CD14-positive monocyte (primary cell): ENCODE results near the gene STAT3. TPM values are rescaled to one million over a fixed set of nuclear protein-coding genes. Genes with fewer than 3 reads are reported as not detected.
"Not testable (repeated sequence)": the region's sequence is repeated elsewhere in the genome, so short reads cannot be mapped to it uniquely, and the experiment has no call there.

Experiments
- DNase-seq, 3 donors: peaks; one replicate each; pipeline ENCODE4 v3.0.0-alpha.2; 2011 to 2022
- H2AFZ ChIP-seq: 2 replicates; pipeline ENCODE4 v1.6.0; 2012; ENCODE audit warnings: mild to moderate bottlenecking, low read depth, low read length, inconsistent platforms; ENCODE audit not compliant: insufficient read depth, poor library complexity, severe bottlenecking
- H3K27ac ChIP-seq, 2 donors: 1 replicate in 1 of 2; 2 replicates in 1 of 2; pipeline ENCODE4 v1.5.1; 2012 to 2013; ENCODE audit warnings: low read length in 2 of 2, control low read depth in 1 of 2, inconsistent platforms in 1 of 2, low read depth in 1 of 2, mild to moderate bottlenecking in 1 of 2
- H3K27me3 ChIP-seq, 2 donors: one replicate each; pipeline versions ENCODE4 v1.6.0 to v1.6.1; 2011 to 2013; ENCODE audit warnings: low read length in 2 of 2; ENCODE audit not compliant: control insufficient read depth in 2 of 2, insufficient read depth in 2 of 2
- H3K36me3 ChIP-seq, 2 donors: replicated peaks in 1 of 2; 1 replicate in 1 of 2; 2 replicates in 1 of 2; pipeline versions ENCODE4 v1.5.1 to v1.6.1; 2012 to 2013; ENCODE audit warnings: low read length in 2 of 2, control low read depth in 1 of 2, inconsistent platforms in 1 of 2, mild to moderate bottlenecking in 1 of 2; ENCODE audit not compliant: insufficient read depth in 2 of 2, control insufficient read depth in 1 of 2
- H3K4me1 ChIP-seq, 2 donors: 1 replicate in 1 of 2; 2 replicates in 1 of 2; pipeline versions ENCODE4 v1.5.1 to v1.6.1; 2012 to 2013; ENCODE audit warnings: low read length in 2 of 2, control low read depth in 1 of 2, inconsistent platforms in 1 of 2, mild to moderate bottlenecking in 1 of 2, moderate library complexity in 1 of 2; ENCODE audit not compliant: insufficient read depth in 2 of 2, control insufficient read depth in 1 of 2
- H3K4me2 ChIP-seq: replicated peaks from 2 replicates; pipeline ENCODE3; 2012; ENCODE audit warnings: low read length, moderate library complexity, mild to moderate bottlenecking; ENCODE audit not compliant: poor library complexity, severe bottlenecking; ENCODE audit errors: extremely low read depth
- H3K4me3 ChIP-seq, 3 experiments: fragments of 200-600 bp in 1 of 3; sonication (generic) in 1 of 3; replicated peaks in 1 of 3; 1 replicate in 2 of 3; 2 replicates in 1 of 3; pipeline ENCODE4 v1.5.1; 2011 to 2013; ENCODE audit warnings: low read length in 3 of 3, mild to moderate bottlenecking in 3 of 3, control low read depth in 2 of 3, low read depth in 2 of 3, inconsistent platforms in 1 of 3, moderate library complexity in 1 of 3
- H3K79me2 ChIP-seq: 2 replicates; pipeline ENCODE4 v1.6.0; 2012; ENCODE audit warnings: mild to moderate bottlenecking, control low read depth, inconsistent platforms, low read length, moderate library complexity; ENCODE audit not compliant: insufficient read depth
- H3K9ac ChIP-seq: 2 replicates; pipeline ENCODE4 v1.6.0; 2017; ENCODE audit warnings: low read length, mild to moderate bottlenecking; ENCODE audit not compliant: insufficient read depth, poor library complexity, severe bottlenecking
- H3K9me3 ChIP-seq, 2 donors: replicated peaks in 1 of 2; 1 replicate in 1 of 2; 2 replicates in 1 of 2; pipeline versions ENCODE4 v1.5.1 to v1.6.1; 2012 to 2013; ENCODE audit warnings: low read length in 2 of 2, control low read depth in 1 of 2; ENCODE audit not compliant: control insufficient read depth in 1 of 2, insufficient read depth in 1 of 2
- H4K20me1 ChIP-seq: 2 replicates; pipeline ENCODE4 v1.6.0; 2012; ENCODE audit warnings: mild to moderate bottlenecking, low read length, control low read depth, moderate library complexity; ENCODE audit not compliant: insufficient read depth
- H3K27ac Mint-ChIP-seq, 7 donors: one replicate each; pipeline ENCODE4 v1.8.0; 2020; ENCODE audit warnings: mild to moderate bottlenecking in 7 of 7, mixed read lengths in 7 of 7, moderate library complexity in 6 of 7, inconsistent platforms in 2 of 7
- H3K27me3 Mint-ChIP-seq, 3 donors: one replicate each; pipeline ENCODE4 v1.8.0; 2021 to 2022; ENCODE audit warnings: low read depth in 3 of 3, mild to moderate bottlenecking in 3 of 3, mixed read lengths in 3 of 3, moderate library complexity in 3 of 3, inconsistent platforms in 1 of 3
- H3K36me3 Mint-ChIP-seq, 2 donors: one replicate each; pipeline ENCODE4 v1.8.0; 2020; ENCODE audit warnings: mixed read lengths in 2 of 2, inconsistent platforms in 1 of 2, mild to moderate bottlenecking in 1 of 2
- H3K4me1 Mint-ChIP-seq: one replicate; pipeline ENCODE4 v1.8.0; 2020; ENCODE audit warnings: mild to moderate bottlenecking, mixed read lengths
- H3K4me3 Mint-ChIP-seq, 2 donors: one replicate each; pipeline ENCODE4 v1.8.0; 2020; ENCODE audit warnings: mild to moderate bottlenecking in 2 of 2, mixed read lengths in 2 of 2, moderate library complexity in 1 of 2
- H3K9me3 Mint-ChIP-seq, 7 donors: one replicate each; pipeline ENCODE4 v1.8.0; 2020 to 2022; ENCODE audit warnings: mixed read lengths in 7 of 7, mild to moderate bottlenecking in 6 of 7, moderate library complexity in 6 of 7, inconsistent platforms in 2 of 7
- WGBS: methylation state at CpG from one replicate; pipeline ENCODE4 v1.1.5; 2013; ENCODE audit warnings: missing lambda C conversion rate; ENCODE audit not compliant: insufficient coverage; 5-methylcytosine and 5-hydroxymethylcytosine counted together
- intact Hi-C, 2 donors: fragments of 100-400 bp; cut with micrococcal nuclease; formaldehyde crosslinking; loops; one replicate each; pipeline versions ENCODE4 v1.15.0 to v1.15.1; 2023
- polyA plus RNA-seq, 3 donors: library from polyadenylated mRNA; depleted of rRNA in 1 of 3; unstranded in 2 of 3; stranded (reverse) in 1 of 3; fragments of 300-500 nt in 2 of 3; fragments of >200 nt in 1 of 3; fragmentation: Illumina TruSeq in 2 of 3; gene quantifications; 1 replicate in 2 of 3; 2 replicates in 1 of 3; pipeline ENCODE4 v1.2.3, GENCODE V29; 2012 to 2021
- TF ChIP-seq, protein P1 (sequence below): fragments of 200-600 bp; IDR thresholded peaks from one replicate; pipeline ENCODE4 v1.8.0; 2022; ENCODE audit warnings: antibody characterized with exemption, mild to moderate bottlenecking

The STAT3 gene
- polyA plus RNA-seq, 3 donors, result 73.0 to 155 (median 110) TPM

DNA sequence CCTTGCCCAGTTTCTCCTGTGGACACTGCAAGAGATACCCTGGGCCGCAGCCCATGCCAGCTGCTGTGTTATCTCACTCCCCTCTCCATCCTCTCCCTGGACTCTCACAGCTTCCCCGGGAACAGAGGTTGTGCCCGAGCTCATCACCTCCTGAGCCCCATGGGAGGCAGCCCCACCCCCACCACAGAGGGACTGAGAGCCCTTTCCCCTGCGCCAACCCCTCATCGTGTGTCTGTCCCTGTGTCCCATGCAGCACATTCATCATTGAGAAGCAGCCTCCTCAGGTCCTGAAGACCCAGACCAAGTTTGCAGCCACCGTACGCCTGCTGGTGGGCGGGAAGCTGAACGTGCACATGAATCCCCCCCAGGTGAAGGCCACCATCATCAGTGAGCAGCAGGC lies 87.2 kb downstream of the STAT3 start:
- no peaks in the 10 kb centered on the region for H3K4me1 Mint-ChIP-seq
- H3K27ac ChIP-seq, result no peak overlapping the region
- H3K4me1 ChIP-seq, result no peaks in the 10 kb centered on the region
- H3K79me2 ChIP-seq, result no peaks in the 10 kb centered on the region
- TF ChIP-seq, protein P1, sequence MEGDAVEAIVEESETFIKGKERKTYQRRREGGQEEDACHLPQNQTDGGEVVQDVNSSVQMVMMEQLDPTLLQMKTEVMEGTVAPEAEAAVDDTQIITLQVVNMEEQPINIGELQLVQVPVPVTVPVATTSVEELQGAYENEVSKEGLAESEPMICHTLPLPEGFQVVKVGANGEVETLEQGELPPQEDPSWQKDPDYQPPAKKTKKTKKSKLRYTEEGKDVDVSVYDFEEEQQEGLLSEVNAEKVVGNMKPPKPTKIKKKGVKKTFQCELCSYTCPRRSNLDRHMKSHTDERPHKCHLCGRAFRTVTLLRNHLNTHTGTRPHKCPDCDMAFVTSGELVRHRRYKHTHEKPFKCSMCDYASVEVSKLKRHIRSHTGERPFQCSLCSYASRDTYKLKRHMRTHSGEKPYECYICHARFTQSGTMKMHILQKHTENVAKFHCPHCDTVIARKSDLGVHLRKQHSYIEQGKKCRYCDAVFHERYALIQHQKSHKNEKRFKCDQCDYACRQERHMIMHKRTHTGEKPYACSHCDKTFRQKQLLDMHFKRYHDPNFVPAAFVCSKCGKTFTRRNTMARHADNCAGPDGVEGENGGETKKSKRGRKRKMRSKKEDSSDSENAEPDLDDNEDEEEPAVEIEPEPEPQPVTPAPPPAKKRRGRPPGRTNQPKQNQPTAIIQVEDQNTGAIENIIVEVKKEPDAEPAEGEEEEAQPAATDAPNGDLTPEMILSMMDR, result no peak
- no peaks in the 10 kb centered on the region for H3K27me3 ChIP-seq
- H2AFZ ChIP-seq, result no peak overlapping the region
- H3K27ac Mint-ChIP-seq, result peak overlapping the region in 1 of 7 donors; percentile 48
- no peaks in the 10 kb centered on the region for H3K9me3 ChIP-seq
- no peak overlapping the region for H3K4me3 ChIP-seq
- H3K9me3 Mint-ChIP-seq, result no peaks in the 10 kb centered on the region
- peaks cover 2 to 3% (median 3%) of the 10 kb centered on the region in 3 donors for H3K27me3 Mint-ChIP-seq
- peaks cover 77 to 93% of the 10 kb centered on the region in 2 donors for H3K36me3 Mint-ChIP-seq
- intact Hi-C loops, result no loop called here
- peaks cover 72% of the 10 kb centered on the region for H4K20me1 ChIP-seq
- no peak overlapping the region for H3K9ac ChIP-seq
- H3K4me3 Mint-ChIP-seq, result no peak overlapping the region
- DNase-seq, result no peak
- H3K4me2 ChIP-seq, result no peak overlapping the region
- 95% methylated on average over 8 of the region's 9 CpGs for WGBS
- H3K36me3 ChIP-seq, result peaks cover 76 to 81% of the 10 kb centered on the region in 2 donors

GRCh38 chr17:42299913-42300312 lies 88.3 kb downstream of the STAT3 start:
- H3K4me3 Mint-ChIP-seq, H3K9me3 ChIP-seq, H3K4me3 ChIP-seq, H3K27ac ChIP-seq, H3K79me2 ChIP-seq, H3K9me3 Mint-ChIP-seq, H3K4me1 Mint-ChIP-seq, H3K27me3 Mint-ChIP-seq, H3K27me3 ChIP-seq, intact Hi-C loops, H3K27ac Mint-ChIP-seq, DNase-seq, H2AFZ ChIP-seq, H3K4me1 ChIP-seq, H3K4me2 ChIP-seq, H3K9ac ChIP-seq: not testable (repeated sequence)
- Histone ChIP-seq H3K36me3 (peaks cover 79 to 82% of the 10 kb centered on the region in 2 donors), H4K20me1 (peaks cover 76% of the 10 kb centered on the region)
- no CpG with 5 or more reads among the region's 17 CpGs for WGBS
- peaks cover 82 to 94% of the 10 kb centered on the region in 2 donors for H3K36me3 Mint-ChIP-seq

- H2AFZ ChIP-seq, H3K4me3 ChIP-seq, H3K9ac ChIP-seq, H3K9me3 ChIP-seq, DNase-seq, H3K27me3 Mint-ChIP-seq, H3K4me3 Mint-ChIP-seq, H3K4me1 ChIP-seq, H3K27me3 ChIP-seq, H3K27ac ChIP-seq, H3K4me1 Mint-ChIP-seq, intact Hi-C loops, H3K4me2 ChIP-seq, H3K9me3 Mint-ChIP-seq, H3K27ac Mint-ChIP-seq: not testable (repeated sequence)
- peaks cover 79 to 94% of the 10 kb centered on the region in 2 donors for H3K36me3 Mint-ChIP-seq
- no CpG with 5 or more reads among the region's 10 CpGs for WGBS
- Histone ChIP-seq H3K79me2 (peaks cover 13% of the 10 kb centered on the region), H3K36me3 (peaks cover 76 to 82% of the 10 kb centered on the region in 2 donors), H4K20me1 (peaks cover 76% of the 10 kb centered on the region)
These were observed 88.9 kb downstream of the STAT3 start for GRCh38 chr17:42299361-42299760.

- Histone ChIP-seq H3K36me3 (peaks cover 75 to 82% of the 10 kb centered on the region in 2 donors), H3K79me2 (peaks cover 24% of the 10 kb centered on the region), H4K20me1 (peaks cover 78% of the 10 kb centered on the region)
- H3K4me3 Mint-ChIP-seq, intact Hi-C loops, H3K27ac ChIP-seq, DNase-seq, H3K27me3 Mint-ChIP-seq, H3K27me3 ChIP-seq, H3K27ac Mint-ChIP-seq, H2AFZ ChIP-seq, H3K9me3 Mint-ChIP-seq, H3K4me3 ChIP-seq, H3K4me2 ChIP-seq, H3K9me3 ChIP-seq, H3K9ac ChIP-seq, H3K4me1 ChIP-seq: not testable (repeated sequence)
- peaks cover 75 to 94% of the 10 kb centered on the region in 2 donors for H3K36me3 Mint-ChIP-seq
- peaks cover 16% of the 10 kb centered on the region for H3K4me1 Mint-ChIP-seq
- WGBS, result no CpG with 5 or more reads among the region's 10 CpGs
These were observed 90.5 kb downstream of the STAT3 start for GRCh38 chr17:42297775-42298174.
